WTC11 (cell line): ENCODE data around the gene CES3.

Source experiments
- GTF2I ChIP-seq: fragments of 250-450 bp; sonication (Bioruptor Pico); conservative IDR thresholded peaks from 2 replicates; pipeline ENCODE4 v1.4.0; 2021; ENCODE audit warnings: mild to moderate bottlenecking
- JUN ChIP-seq: sonication (generic); formaldehyde crosslinking; IDR thresholded peaks from 2 replicates; pipeline ENCODE4 v1.8.0; 2023; ENCODE audit warnings: mild to moderate bottlenecking, missing genetic modification reagents
- NFE2L1 ChIP-seq: sonication (generic); formaldehyde crosslinking; IDR thresholded peaks from 2 replicates; pipeline ENCODE4 v1.8.1; 2023; ENCODE audit warnings: missing genetic modification reagents
- OVOL2 ChIP-seq: fragments of 250-450 bp; sonication (Bioruptor Pico); IDR thresholded peaks from 2 replicates; pipeline ENCODE4 v1.9.0; 2021; ENCODE audit warnings: mild to moderate bottlenecking, borderline replicate concordance
- TP53 ChIP-seq: sonication (generic); formaldehyde crosslinking; IDR thresholded peaks from 2 replicates; pipeline ENCODE4 v1.8.1; 2023; ENCODE audit warnings: mild to moderate bottlenecking, missing genetic modification reagents
- TF ChIP-seq, protein P1 (sequence below): fragments of 200-600 bp; IDR thresholded peaks from 2 replicates; pipeline ENCODE4 v1.8.0; 2022; ENCODE audit warnings: antibody characterized with exemption
- TF ChIP-seq, protein P2 (sequence below): sonication (generic); formaldehyde crosslinking; IDR thresholded peaks from 2 replicates; pipeline ENCODE4 v1.8.1; 2023; ENCODE audit warnings: mild to moderate bottlenecking, missing genetic modification reagents, moderate library complexity
- TF ChIP-seq, protein P3 (sequence below): sonication (generic); formaldehyde crosslinking; IDR thresholded peaks from 2 replicates; pipeline ENCODE4 v1.8.0; 2023; ENCODE audit warnings: missing genetic modification reagents
- TF ChIP-seq, protein P4 (sequence below): fragments of 250-450 bp; sonication (Bioruptor Pico); conservative IDR thresholded peaks from 2 replicates; pipeline ENCODE4 v1.9.0; 2021; ENCODE audit warnings: mild to moderate bottlenecking
- TF ChIP-seq, protein P5 (sequence below): sonication (generic); formaldehyde crosslinking; IDR thresholded peaks from 2 replicates; pipeline ENCODE4 v1.8.1; 2022; ENCODE audit warnings: mild to moderate bottlenecking, moderate library complexity, missing genetic modification reagents

DNA sequence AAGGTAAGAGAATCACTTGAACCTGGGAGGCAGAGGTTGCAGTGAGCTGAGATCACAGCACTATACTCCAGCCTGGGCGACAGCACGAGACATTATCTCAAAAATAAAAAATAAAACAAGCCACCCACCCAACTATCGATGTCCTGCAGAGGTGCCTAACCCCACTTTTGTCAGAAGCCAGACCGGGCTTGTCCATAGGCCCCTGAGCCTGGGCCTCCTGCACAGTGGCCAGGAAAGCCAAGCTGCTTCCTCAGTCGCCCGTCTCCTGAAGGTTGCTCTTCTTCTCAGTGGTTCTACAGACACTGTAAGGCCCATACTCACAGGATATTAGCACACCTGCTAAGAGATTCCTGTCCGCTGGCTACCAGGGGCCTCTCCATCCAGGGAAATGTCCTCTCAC, 14.5 kb upstream of the CES3 start:
- TF ChIP-seq, protein P1, sequence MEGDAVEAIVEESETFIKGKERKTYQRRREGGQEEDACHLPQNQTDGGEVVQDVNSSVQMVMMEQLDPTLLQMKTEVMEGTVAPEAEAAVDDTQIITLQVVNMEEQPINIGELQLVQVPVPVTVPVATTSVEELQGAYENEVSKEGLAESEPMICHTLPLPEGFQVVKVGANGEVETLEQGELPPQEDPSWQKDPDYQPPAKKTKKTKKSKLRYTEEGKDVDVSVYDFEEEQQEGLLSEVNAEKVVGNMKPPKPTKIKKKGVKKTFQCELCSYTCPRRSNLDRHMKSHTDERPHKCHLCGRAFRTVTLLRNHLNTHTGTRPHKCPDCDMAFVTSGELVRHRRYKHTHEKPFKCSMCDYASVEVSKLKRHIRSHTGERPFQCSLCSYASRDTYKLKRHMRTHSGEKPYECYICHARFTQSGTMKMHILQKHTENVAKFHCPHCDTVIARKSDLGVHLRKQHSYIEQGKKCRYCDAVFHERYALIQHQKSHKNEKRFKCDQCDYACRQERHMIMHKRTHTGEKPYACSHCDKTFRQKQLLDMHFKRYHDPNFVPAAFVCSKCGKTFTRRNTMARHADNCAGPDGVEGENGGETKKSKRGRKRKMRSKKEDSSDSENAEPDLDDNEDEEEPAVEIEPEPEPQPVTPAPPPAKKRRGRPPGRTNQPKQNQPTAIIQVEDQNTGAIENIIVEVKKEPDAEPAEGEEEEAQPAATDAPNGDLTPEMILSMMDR, result no peak
- TF ChIP-seq, protein P2, sequence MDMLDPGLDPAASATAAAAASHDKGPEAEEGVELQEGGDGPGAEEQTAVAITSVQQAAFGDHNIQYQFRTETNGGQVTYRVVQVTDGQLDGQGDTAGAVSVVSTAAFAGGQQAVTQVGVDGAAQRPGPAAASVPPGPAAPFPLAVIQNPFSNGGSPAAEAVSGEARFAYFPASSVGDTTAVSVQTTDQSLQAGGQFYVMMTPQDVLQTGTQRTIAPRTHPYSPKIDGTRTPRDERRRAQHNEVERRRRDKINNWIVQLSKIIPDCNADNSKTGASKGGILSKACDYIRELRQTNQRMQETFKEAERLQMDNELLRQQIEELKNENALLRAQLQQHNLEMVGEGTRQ (CRISPR knock-in tag), result no peak
- TF ChIP-seq GTF2I (CRISPR knock-in tag) (no peak), OVOL2 (CRISPR knock-in tag) (no peak), NFE2L1 (no peak), TP53 (CRISPR knock-in tag) (no peak), JUN (no peak)
- TF ChIP-seq, protein P3, sequence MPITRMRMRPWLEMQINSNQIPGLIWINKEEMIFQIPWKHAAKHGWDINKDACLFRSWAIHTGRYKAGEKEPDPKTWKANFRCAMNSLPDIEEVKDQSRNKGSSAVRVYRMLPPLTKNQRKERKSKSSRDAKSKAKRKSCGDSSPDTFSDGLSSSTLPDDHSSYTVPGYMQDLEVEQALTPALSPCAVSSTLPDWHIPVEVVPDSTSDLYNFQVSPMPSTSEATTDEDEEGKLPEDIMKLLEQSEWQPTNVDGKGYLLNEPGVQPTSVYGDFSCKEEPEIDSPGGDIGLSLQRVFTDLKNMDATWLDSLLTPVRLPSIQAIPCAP (CRISPR knock-in tag), result no peak
- TF ChIP-seq, protein P4, sequence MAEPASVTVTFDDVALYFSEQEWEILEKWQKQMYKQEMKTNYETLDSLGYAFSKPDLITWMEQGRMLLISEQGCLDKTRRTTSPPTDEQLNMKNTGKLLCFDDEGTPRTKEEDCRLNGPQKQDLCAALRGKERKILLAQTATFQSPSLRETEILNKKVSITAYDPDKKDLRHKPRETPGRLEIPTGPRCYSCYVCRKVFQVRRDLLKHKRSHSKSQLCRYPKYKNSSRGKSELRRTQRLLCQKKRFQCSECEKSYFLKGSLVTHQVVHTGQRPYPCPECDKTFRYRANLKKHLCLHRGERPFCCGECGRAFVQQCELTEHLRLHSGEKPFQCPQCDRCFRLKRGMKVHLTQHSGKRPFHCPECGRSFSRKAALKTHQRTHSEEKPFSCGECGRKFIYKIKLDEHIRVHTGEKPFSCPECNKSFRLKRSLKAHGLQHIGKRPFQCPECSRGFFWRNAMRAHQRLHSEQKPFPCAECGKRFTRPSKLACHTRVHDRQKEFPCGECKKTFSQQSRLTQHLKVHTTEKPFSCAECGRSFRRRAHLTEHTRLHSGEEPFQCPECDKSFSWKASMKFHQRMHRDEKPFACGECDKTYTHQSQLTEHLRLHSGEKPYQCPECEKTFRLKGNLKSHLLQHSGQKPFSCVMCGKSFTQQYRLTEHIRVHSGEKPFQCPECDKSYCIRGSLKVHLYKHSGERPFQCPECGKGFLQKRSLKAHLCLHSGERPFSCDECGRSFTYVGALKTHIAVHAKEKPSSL (CRISPR knock-in tag), result no peak
- TF ChIP-seq, protein P5, sequence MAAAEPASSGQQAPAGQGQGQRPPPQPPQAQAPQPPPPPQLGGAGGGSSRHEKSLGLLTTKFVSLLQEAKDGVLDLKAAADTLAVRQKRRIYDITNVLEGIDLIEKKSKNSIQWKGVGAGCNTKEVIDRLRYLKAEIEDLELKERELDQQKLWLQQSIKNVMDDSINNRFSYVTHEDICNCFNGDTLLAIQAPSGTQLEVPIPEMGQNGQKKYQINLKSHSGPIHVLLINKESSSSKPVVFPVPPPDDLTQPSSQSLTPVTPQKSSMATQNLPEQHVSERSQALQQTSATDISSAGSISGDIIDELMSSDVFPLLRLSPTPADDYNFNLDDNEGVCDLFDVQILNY (CRISPR knock-in tag), result no peak
